BJ (cell line): ENCODE results near the gene GDAP2. TPM values are rescaled to one million over a fixed set of nuclear protein-coding genes. Genes with fewer than 3 reads are reported as not detected.

ENCODE experiments used
- CTCF ChIA-PET: fragments of 350-600 bp; formaldehyde crosslinking; extraction: SDS; loops from one replicate; lab custom pipeline; 2021; ENCODE audit warnings: antibody characterized with exemption, inconsistent platforms; lab: Yijun Ruan, JAX
- POLR2A ChIA-PET: fragments of 300-600 bp; sonication (Branson Sonifier 250); formaldehyde crosslinking; extraction: SDS; loops from one replicate; lab custom pipeline; 2021; ENCODE audit warnings: antibody characterized with exemption; lab: Charles Lee
- DNase-seq: peaks from one replicate; pipeline ENCODE4 v3.0.0-alpha.2; 2011; ENCODE audit warnings: low read depth
- H3K27me3 ChIP-seq: 2 replicates; pipeline ENCODE4 v1.6.0; 2011; ENCODE audit warnings: low read length; ENCODE audit not compliant: control insufficient read depth, insufficient read depth
- H3K36me3 ChIP-seq: 2 replicates; pipeline ENCODE4 v1.5.1; 2011; ENCODE audit warnings: low read length; ENCODE audit not compliant: control insufficient read depth, insufficient read depth
- H3K4me3 ChIP-seq: 2 replicates; pipeline ENCODE4 v1.5.1; 2011; ENCODE audit warnings: low read depth, mild to moderate bottlenecking, control low read depth, low read length
- CTCF ChIP-seq: IDR thresholded peaks from 2 replicates; pipeline ENCODE4 v1.5.1; 2011; ENCODE audit warnings: low read depth, mild to moderate bottlenecking, control low read depth, inconsistent platforms, low read length, moderate library complexity; ENCODE audit not compliant: insufficient read depth
- polyA plus RNA-seq: library from polyadenylated mRNA; depleted of rRNA; stranded (reverse); fragments of >200 nt; gene quantifications from 2 replicates; pipeline ENCODE4 v1.2.3, GENCODE V29; 2011

GDAP2 gene
- polyA plus RNA-seq, 1 experiment: 8.1 TPM

- DNase-seq: no peak
- ChIA-PET CTCF (interaction anchor here (0.9 kb wide), 1 partner anchor 52 kb away, joined by 3 read pairs; no protein-coding TSS in a partner anchor), POLR2A (no interaction called here)
- H3K4me3 ChIP-seq: no peak overlapping the region
- H3K36me3 ChIP-seq: no peaks in the 10 kb centered on the region
- H3K27me3 ChIP-seq: no peaks in the 10 kb centered on the region
- TF ChIP-seq CTCF: no peak
Measured at GRCh38 chr1:117842408-117843170, 86.8 kb downstream of the GDAP2 start.

DNA sequence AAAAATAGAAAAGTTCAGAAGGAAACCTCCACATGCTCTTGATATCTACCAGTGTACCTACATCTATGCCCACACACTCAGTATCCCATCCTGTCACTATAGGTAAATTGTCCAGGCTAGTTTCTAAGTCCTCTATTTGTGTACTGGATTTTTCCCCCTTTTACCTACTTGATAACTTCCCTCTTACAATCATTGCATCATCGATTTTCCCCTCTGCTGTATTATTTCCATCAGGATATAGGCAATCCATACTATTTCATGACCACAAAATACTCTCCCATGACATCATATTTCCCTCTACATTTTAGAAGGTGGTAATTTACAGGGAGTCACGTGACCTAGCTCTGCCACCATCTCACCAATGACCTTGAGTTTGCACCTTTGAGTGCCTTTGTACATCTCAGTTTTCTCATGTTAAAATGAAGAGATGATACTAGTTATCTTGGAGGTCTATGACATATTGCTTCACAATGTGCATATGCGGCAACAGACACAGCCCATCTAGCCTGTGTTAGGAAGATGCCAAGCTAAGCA lies 88.2 kb downstream of the GDAP2 start:
- H3K36me3 ChIP-seq: no peaks in the 10 kb centered on the region
- no peaks in the 10 kb centered on the region for H3K27me3 ChIP-seq
- no peak for TF ChIP-seq CTCF
- ChIA-PET POLR2A (no interaction called here), CTCF (interaction anchor here (1.1 kb wide), 1 partner anchor 83 kb away, joined by 4 read pairs; no protein-coding TSS in a partner anchor)
- no peak for DNase-seq
- no peak overlapping the region for H3K4me3 ChIP-seq

DNA sequence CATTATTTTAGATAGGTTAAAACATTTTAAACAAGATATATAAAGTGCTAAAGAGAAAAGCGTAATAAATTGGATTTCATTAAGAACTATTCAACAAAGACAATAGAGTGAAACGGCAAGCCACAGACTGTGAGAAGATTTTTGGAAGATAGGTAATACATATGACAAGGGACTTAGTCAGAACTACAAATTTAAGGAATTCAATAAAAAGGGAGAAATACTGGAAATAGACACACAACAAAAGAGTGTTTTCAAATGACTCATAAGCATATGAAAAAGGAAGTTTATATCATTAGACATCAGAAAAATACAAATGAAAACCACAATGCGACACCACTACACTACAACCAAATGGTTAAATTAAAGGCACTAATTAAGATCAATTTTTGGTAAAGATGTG lies 90.5 kb downstream of the GDAP2 start:
- H3K36me3 ChIP-seq: no peaks in the 10 kb centered on the region
- H3K27me3 ChIP-seq: no peaks in the 10 kb centered on the region
- CTCF ChIA-PET: interaction anchor here (0.7 kb wide), 1 partner anchor 85 kb away, joined by 3 read pairs; no protein-coding TSS in a partner anchor
- no peak for TF ChIP-seq CTCF
- H3K4me3 ChIP-seq: no peak overlapping the region
- POLR2A ChIA-PET: no interaction called here
- peak; percentile 79 for DNase-seq

GRCh38 chr1:117836069-117836468 lies 93.4 kb downstream of the GDAP2 start:
- no peak for TF ChIP-seq CTCF
- Histone ChIP-seq H3K36me3 (no peaks in the 10 kb centered on the region), H3K27me3 (no peaks in the 10 kb centered on the region), H3K4me3 (no peak overlapping the region)
- POLR2A ChIA-PET: no interaction called here
- DNase-seq: no peak
- CTCF ChIA-PET: interaction anchor here (0.6 kb wide), 1 partner anchor 35 kb away, joined by 3 read pairs; no protein-coding TSS in a partner anchor

DNA sequence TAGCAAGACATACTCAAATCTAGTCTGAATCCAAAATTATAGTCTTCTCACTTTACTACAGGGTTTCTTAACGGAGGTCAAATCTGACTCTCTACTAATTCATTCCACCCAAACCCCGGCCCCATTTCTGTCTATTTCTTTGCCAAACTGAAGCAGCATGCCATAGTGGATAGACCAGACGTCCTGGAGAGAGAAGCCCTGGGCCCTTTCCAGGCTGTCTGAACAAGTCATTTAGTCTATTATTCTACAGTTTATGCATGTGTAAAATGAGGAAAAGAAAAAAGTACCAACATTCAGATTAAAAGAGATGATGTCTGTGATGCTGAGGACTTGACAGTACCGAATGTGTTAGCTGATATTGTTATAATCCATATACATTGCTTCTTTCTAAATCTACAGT lies 95.0 kb downstream of the GDAP2 start:
- no peaks in the 10 kb centered on the region for H3K27me3 ChIP-seq
- H3K36me3 ChIP-seq: no peaks in the 10 kb centered on the region
- no peak for DNase-seq
- no peak for TF ChIP-seq CTCF
- no peak overlapping the region for H3K4me3 ChIP-seq
- CTCF ChIA-PET: interaction anchor here (0.6 to 2.2 kb wide), 5 partner anchors 8 to 300 kb away, joined by 3 to 6 read pairs (median 3); no protein-coding TSS in a partner anchor
- POLR2A ChIA-PET: interaction anchor here (0.6 kb wide), 1 partner anchor 47 kb away, joined by 4 read pairs; no protein-coding TSS in a partner anchor
